Mucosa of stomach (tissue), 1 donor: ENCODE measurements around the gene NARS2.
"Not testable (repeated sequence)": the region's sequence is repeated elsewhere in the genome, so short reads cannot be mapped to it uniquely, and the experiment has no call there.

Experiments used
- H3K27me3 ChIP-seq: one replicate; pipeline ENCODE4 v1.7.0; 2013; ENCODE audit warnings: mild to moderate bottlenecking, low read length; ENCODE audit not compliant: control insufficient read depth, insufficient read depth
- H3K36me3 ChIP-seq: one replicate; pipeline ENCODE4 v1.7.0; 2013; ENCODE audit warnings: low read length; ENCODE audit not compliant: control insufficient read depth, insufficient read depth
- H3K4me1 ChIP-seq: one replicate; pipeline ENCODE4 v1.7.0; 2013; ENCODE audit warnings: mild to moderate bottlenecking, low read length; ENCODE audit not compliant: control insufficient read depth, insufficient read depth
- H3K4me3 ChIP-seq: one replicate; pipeline ENCODE4 v1.7.0; 2013; ENCODE audit warnings: low read length
- H3K9ac ChIP-seq: one replicate; pipeline ENCODE4 v1.7.0; 2013; ENCODE audit warnings: mild to moderate bottlenecking, low read length, moderate library complexity
- H3K9me3 ChIP-seq: one replicate; pipeline ENCODE4 v1.7.0; 2013; ENCODE audit warnings: mild to moderate bottlenecking, low read length, moderate library complexity; ENCODE audit not compliant: control insufficient read depth
- donor health status: Pancreatic carcinoma.

Gene NARS2

DNA sequence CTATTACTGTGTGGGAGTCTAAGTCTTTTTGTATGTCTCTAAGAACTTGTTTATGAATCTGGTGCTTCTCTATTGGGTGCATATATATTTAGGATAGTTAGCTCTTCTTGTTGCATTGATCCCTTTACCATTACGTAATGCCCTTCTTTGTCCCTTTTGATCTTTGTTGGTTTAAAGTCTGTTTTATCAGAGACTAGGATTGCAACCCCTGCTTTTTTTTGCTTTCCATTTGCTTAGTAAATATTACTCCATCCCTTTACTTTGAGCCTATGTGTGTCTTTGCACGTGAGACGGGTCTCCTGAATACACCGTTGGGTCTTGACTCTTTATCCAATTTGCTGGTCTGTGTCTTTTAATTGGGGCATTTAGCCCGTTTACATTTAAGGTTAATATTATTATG lies 26.4 kb upstream of the NARS2 start:
- H3K27me3 ChIP-seq, H3K9ac ChIP-seq, H3K4me3 ChIP-seq, H3K4me1 ChIP-seq, H3K36me3 ChIP-seq, H3K9me3 ChIP-seq: not testable (repeated sequence)

DNA sequence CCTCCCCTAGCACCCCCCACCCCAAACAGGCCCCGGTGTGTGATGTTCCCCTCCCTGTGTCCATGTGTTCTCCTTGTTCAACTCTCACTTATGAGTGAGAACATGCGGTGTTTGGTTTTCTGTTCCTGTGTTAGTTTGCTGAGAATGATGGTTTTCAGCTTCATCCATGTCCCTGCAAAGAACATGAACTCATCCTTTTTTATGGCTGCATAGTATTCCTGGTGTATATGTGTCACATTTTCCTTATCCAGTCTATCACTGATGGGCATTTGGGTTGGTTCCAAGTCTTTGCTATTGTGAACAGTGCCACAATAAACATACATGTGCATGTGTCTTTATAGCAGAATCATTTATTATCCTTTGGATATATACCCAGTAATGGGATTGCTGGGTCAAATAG lies 22.9 kb upstream of the NARS2 start:
- H3K4me3 ChIP-seq, H3K9me3 ChIP-seq, H3K36me3 ChIP-seq, H3K27me3 ChIP-seq, H3K9ac ChIP-seq, H3K4me1 ChIP-seq: not testable (repeated sequence)

DNA sequence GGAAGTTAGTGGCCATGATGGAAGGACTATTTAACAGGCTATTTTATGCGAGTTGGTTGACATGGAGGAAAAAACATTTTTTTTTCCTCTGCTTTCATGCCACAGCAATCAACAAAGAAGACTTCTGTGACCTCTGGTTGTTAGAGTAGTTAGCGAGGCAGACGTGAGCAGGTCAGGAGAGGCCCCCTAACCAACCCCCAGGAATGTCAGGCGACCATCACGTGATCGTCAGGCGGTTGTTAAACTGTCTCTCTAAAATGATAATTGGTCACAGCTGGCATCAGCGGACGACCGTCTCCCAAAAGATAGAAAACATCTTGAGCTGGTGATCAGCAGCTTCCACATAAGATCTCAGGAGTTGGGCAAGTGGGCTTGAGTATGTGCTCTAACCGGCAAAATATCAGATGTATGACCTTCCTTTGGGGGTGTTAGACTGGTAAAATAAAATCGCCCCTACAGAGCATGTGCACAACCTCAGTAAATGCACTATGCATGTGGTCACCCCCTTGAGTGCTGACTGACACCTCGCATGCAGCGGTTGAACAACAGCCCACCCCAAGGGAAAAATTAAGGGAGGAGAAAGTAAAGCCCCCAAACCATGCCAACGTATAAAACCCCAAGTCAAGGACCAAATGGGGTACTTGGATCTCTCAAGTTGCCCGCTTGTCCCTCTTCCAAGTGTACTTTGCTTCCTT lies 20.9 kb upstream of the NARS2 start:
- Histone ChIP-seq H3K36me3 (no peaks in the 10 kb centered on the region), H3K9me3 (no peaks in the 10 kb centered on the region), H3K9ac (no peak overlapping the region), H3K4me3 (no peak overlapping the region), H3K27me3 (no peaks in the 10 kb centered on the region), H3K4me1 (no peaks in the 10 kb centered on the region)

DNA sequence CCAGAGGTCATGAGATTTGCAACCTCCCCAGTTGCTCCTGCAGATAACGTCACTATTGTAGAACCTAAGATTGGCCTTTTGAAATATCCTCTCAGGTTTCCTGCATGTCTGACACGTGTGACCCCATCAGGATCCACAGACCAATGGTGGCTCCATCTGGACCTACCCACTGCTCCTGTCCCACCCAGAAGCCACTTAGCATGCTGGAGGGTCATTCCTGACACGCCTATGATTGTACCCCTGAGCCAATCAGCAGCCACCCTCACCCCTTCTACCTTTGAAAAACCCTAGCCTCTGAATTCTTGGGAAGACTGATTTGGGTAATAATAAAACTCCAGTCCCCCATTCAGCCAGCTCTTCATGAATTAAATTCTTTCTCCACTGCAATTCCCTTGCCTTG lies 20.1 kb upstream of the NARS2 start:
- Histone ChIP-seq H3K4me3 (no peak overlapping the region), H3K9me3 (no peaks in the 10 kb centered on the region), H3K4me1 (no peaks in the 10 kb centered on the region)

DNA sequence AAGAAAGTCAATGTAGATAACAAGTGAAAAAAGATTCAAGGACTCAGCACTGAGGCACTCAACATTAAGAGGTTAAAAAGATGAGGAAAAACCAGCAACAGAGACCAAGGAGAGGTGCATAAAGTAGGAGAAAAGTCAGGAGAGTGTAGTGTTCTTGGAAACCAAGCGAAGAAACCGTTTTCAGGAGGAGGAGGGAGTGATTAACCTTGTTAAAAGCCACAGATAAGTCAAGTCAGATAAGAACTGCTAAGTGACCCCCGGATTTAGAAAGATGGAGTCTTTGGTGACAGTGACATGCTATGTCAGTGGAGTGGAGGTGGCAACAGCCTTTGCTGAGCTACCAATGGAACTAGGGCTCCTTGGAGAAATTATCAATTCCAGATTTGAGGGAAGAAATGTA lies 13.9 kb upstream of the NARS2 start:
- Histone ChIP-seq H3K4me3 (no peak overlapping the region), H3K9ac (no peak overlapping the region), H3K27me3 (no peaks in the 10 kb centered on the region), H3K36me3 (no peaks in the 10 kb centered on the region), H3K4me1 (no peaks in the 10 kb centered on the region), H3K9me3 (peaks cover 3% of the 10 kb centered on the region)

More for the DNA sequence above, 20.1 kb upstream of the NARS2 start:
- Histone ChIP-seq H3K36me3 (no peaks in the 10 kb centered on the region), H3K27me3 (no peaks in the 10 kb centered on the region), H3K9ac (no peak overlapping the region)

DNA sequence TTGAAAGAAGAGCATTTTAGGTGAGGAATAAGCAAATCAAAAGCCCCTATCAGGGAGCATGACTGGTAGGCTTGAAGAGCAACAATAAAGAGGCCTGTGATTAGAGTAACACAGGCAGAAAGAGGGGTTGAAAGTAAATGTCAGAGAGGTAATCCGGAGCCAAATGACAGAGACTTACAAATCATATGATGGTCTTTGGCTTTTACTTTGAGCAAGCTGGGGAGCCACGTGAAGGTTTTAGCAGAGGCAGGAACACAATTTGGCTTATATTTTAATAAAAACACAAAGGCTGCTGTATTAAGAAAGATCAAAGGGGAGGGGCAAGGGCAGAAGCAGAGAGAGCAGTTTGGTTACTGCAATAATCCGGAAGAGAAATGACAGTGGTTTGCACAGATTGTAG lies 12.8 kb upstream of the NARS2 start:
- H3K9me3 ChIP-seq, result peaks cover 3% of the 10 kb centered on the region

DNA sequence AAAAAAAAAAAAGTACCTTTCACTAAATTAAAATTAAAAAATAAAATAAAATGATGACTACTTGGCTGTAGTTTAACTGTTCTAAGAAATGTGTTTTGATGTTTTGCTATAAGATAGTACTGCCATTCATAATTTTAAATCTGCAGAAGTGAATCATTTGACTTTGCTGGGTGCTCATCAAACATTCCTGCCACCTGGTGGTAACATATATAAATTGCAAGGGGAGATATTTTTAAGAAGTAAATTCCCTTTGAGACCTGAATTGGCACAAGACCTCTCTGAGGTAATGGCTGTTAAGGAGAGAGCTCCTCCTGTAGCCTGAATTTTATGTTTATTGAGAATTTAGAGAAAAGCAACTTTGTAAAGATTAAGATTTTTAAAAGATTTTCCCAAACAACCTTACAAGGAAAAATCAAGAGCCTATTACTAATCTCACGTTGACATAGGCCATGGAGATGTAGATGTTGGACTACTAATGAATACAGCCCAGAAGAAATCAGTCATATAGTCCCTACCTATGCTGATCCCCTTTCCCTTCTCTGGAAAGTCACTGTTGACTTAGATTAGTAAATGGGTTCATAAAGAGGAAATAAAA lies 11.9 kb upstream of the NARS2 start:
- no peak overlapping the region for H3K9ac ChIP-seq
- H3K9me3 ChIP-seq, result peaks cover 3% of the 10 kb centered on the region
- H3K4me3 ChIP-seq, result no peak overlapping the region
- H3K4me1 ChIP-seq, result no peaks in the 10 kb centered on the region
- no peaks in the 10 kb centered on the region for H3K27me3 ChIP-seq
- H3K36me3 ChIP-seq, result no peaks in the 10 kb centered on the region

More for the DNA sequence above, 12.8 kb upstream of the NARS2 start:
- Histone ChIP-seq H3K36me3 (no peaks in the 10 kb centered on the region), H3K4me3 (no peak overlapping the region), H3K9ac (no peak overlapping the region), H3K4me1 (no peaks in the 10 kb centered on the region), H3K27me3 (no peaks in the 10 kb centered on the region)

DNA sequence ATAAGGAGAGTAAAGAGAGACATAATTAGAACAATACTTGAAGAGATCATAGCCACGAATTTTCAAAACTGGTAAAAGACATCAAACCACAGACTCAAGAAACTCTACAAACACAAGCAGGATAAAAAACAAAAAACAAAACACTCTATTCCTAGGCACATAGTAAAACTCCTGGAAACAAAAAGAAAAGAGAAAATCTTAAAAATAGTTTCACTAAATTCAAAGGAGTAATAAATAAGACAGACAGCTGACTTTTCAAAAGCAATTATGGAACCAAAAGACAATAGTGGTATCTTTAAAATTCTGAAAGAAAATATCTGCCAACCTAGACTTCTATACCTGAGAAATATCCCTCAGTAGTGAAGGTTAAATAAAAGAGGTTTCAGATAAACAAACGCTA lies 9.2 kb upstream of the NARS2 start:
- H3K36me3 ChIP-seq, result no peaks in the 10 kb centered on the region
- H3K27me3 ChIP-seq, result no peaks in the 10 kb centered on the region
- peaks cover 3% of the 10 kb centered on the region for H3K9me3 ChIP-seq
- no peaks in the 10 kb centered on the region for H3K4me1 ChIP-seq
- no peak overlapping the region for H3K9ac ChIP-seq
- no peak overlapping the region for H3K4me3 ChIP-seq

DNA sequence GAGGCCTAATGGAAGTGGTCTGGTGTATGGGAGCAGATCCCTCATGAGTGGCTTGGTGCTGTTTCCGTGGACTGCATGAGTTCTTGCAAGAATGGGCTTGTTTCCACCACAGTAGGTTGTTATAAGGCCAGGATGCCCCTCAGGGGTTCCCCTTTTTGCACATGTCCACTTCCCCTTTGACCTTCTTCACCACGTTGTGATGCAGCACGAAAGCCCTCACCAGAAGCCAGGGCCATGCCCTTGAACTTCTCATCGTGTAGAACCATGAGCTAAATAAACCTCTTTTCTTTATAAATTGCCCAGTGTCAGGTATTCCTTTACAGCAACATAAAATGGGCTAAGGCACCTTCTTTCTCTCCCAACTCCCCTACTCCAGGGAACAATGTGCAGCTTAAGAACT lies 2.8 kb upstream of the NARS2 start:
- Histone ChIP-seq H3K4me3 (no peak overlapping the region), H3K36me3 (no peaks in the 10 kb centered on the region), H3K9ac (no peak overlapping the region)

DNA sequence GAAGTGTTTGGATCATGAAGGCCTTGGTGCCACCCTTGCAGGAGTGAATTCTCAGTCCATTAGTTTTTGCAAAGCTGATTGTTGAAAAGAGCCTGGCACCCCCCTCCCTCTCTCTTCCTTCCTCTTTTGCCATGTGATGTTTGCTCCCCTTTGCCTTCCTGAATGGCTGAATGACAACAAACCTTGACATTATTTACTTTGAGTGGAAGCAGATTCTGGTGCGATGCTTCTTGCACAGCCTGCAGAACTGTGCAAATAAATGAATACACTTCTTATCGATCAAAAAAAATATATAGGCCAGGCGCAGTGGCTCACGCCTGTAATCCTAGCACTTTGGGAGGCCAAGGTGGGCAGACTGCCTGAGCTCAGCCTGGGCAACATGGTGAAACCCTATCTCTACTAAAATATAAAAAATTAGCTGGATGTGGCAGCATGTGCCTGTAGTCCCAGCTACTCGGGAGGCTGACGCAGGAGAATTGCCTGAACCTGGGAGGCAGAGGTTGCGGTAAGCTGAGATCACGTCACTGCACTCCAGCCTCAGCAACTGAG lies 2.0 kb upstream of the NARS2 start:
- Histone ChIP-seq H3K36me3 (no peaks in the 10 kb centered on the region), H3K4me3 (no peak overlapping the region), H3K9me3 (no peaks in the 10 kb centered on the region), H3K4me1 (peaks cover 10% of the 10 kb centered on the region), H3K27me3 (no peaks in the 10 kb centered on the region), H3K9ac (no peak overlapping the region)

More for the DNA sequence above, 2.8 kb upstream of the NARS2 start:
- no peaks in the 10 kb centered on the region for H3K9me3 ChIP-seq
- no peaks in the 10 kb centered on the region for H3K27me3 ChIP-seq
- H3K4me1 ChIP-seq, result peaks cover 10% of the 10 kb centered on the region

DNA sequence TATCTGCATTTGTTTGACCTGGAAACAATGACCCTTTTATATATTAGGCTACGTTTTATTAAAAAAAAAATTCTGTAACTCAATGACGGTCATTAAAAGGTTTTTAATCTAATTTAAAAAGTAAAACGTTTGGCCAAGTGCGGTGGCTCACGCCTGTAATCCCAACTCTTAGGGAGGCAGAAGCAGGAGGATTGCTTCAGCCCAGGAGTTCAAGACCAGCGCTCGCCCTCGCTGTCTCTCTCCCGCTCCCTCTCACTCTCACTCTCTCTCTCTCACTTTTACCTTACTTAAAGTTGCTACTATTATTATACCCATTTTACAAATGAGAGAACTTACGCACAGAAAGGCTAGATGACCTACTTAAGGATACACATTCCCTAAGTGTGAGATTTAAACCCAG lies 814 bp upstream of the NARS2 start:
- Histone ChIP-seq H3K9ac (peak overlapping the region; percentile 86), H3K9me3 (no peaks in the 10 kb centered on the region), H3K4me3 (peak overlapping the region; percentile 89), H3K4me1 (peaks cover 10% of the 10 kb centered on the region), H3K36me3 (no peaks in the 10 kb centered on the region), H3K27me3 (no peaks in the 10 kb centered on the region)

DNA sequence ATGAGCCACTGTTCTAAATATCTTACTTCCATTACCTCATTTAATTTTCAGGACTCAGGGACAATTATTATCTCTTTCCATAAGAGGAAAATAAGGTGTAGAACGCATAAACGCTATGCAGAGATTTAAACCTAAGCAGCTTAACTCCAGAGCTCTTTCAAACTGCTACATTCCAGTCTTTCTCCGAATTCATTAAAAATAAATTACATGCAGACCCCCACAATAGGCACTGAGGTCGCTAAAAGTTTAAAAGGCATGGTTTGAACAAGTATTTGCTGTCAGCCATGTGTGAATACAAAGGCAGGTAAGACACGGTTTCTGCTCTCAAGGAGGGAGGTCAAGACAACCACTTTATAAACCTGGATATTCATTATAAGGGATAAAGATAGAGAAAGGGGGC lies 983 bp downstream of the NARS2 start:
- Histone ChIP-seq H3K4me1 (peaks cover 10% of the 10 kb centered on the region), H3K9ac (peak overlapping the region; percentile 86), H3K9me3 (no peaks in the 10 kb centered on the region), H3K27me3 (no peaks in the 10 kb centered on the region), H3K36me3 (no peaks in the 10 kb centered on the region), H3K4me3 (peak overlapping the region; percentile 89)
